Activated gamma-delta T cell treated with Interleukin-2 at 50 U/mL for 16 hours (primary cell): Measurements from ENCODE around the gene OR9Q1.

ENCODE experiments used
- DNase-seq: peaks from one replicate; pipeline ENCODE4 v3.0.0-alpha.2; 2020

OR9Q1 gene

DNA sequence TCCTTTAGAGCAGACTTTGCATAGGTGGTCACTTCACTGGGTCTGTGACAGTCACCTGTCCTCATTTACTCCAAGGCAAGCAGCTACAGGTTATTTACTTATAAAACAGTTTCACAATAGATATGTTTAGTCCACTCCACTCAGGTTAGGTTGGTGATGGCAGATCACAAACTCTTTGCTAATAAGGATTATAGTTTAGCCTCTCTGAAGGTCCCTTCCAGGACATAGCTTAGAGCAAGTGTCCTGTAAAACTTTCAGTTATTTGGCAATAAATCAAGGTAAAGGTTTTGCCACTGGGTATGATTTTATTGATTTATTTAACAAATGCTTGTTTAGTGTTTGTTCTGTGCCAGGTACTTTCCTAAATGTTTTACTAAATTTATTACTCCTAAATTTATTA lies 15.9 kb downstream of the OR9Q1 start:
- DNase-seq: no peak

DNA sequence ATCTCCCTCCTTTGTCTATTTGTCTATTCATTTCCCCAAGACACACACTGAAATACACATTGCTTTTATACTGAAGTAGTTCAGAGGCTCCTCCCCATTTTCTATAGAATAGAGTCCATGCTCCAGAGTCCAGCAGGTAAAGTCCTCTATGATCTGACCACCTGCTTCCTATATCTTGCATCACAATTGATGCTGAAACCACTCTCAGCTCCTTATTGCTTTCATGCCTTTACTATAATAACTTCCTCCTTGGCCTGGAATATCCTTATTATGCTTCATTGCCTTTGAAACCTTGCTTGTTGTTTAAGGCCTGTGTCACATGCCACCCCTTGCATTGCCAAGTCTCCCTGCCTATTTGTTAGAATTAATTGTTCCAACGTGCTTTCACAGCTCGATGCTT lies 19.7 kb downstream of the OR9Q1 start:
- no peak for DNase-seq

DNA sequence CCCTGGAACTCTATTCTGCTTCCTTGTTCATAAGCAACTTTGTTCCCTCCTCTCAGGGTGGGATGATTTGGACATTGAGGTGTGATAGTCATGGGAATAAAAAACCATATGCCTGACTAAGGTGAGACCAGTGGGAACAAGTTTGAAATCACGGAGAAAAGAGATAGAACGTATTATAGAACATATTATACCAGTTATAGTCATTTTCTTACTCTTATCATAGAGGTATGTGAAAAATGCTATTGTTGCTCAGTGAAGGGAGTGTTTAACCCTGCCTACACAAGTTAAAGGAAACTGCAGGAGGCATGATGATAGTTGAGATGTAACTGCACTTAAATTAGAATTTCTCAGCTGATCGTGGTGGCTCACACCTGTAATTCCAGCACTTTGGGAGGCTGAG lies 22.6 kb downstream of the OR9Q1 start:
- DNase-seq: no peak

DNA sequence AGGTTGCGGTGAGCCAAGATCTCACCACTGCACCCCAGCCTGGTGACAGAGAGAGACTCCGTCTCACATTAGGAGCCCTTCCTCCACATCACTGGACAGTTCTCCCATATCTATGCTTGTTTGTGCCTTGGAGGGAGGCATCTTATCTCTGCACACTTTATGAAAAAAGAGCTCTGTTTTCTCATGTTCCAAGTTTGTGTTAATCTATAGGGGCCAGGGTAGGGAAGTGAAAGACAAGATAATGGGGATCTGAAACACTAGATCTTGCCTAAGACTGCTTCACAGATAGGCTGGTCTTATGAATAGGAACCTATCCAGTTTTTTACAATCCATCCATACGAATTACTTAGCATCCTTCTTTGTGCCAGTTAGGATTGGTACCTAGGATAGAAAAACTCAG lies 24.1 kb downstream of the OR9Q1 start:
- DNase-seq: no peak

DNA sequence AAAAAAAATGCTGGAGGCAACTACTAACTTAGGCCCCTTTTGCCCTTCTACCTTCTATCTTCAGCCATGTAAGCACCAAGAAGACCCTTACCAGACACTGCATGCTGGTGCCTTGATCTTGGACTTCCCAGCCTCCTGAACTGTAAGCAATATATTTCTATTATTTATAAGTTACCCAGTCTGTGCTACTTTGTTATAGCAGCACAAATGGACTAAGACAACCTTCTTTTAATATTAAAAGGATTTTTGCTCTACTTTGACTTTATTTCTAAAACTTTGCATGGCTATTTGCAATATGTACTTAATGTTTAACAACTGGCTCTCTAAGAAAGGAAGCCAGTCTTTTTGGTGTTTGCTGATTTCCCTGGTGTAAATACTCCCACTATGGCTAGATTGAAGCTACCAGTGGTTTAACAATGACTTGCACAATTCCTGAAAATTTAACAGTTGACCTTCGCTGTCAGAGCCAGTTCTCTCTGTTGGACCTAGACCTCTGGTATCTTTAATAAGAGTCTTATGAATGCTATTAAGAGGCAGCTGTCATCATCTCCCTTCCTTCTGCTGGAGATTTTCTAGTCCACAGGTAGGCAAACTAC lies 32.2 kb downstream of the OR9Q1 start:
- no peak for DNase-seq

DNA sequence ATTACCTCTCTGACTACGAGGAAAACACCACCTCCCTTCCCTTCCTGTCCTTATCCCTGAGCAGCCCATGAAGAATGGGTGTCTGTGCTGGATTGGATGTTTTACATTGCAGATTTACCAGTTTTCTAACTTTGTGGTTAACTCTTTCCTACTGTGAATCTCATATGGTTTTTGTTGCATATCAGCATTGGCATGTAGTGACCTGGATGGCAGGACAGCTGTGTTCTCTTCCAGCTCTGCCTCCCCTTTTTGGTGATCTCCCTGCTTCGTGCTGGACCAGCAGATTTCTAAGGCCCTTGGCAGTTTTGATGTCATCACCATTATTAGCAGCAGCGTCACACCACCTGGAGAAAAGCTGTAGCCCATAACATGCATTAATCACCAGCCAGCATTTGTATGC lies 33.8 kb downstream of the OR9Q1 start:
- no peak for DNase-seq

DNA sequence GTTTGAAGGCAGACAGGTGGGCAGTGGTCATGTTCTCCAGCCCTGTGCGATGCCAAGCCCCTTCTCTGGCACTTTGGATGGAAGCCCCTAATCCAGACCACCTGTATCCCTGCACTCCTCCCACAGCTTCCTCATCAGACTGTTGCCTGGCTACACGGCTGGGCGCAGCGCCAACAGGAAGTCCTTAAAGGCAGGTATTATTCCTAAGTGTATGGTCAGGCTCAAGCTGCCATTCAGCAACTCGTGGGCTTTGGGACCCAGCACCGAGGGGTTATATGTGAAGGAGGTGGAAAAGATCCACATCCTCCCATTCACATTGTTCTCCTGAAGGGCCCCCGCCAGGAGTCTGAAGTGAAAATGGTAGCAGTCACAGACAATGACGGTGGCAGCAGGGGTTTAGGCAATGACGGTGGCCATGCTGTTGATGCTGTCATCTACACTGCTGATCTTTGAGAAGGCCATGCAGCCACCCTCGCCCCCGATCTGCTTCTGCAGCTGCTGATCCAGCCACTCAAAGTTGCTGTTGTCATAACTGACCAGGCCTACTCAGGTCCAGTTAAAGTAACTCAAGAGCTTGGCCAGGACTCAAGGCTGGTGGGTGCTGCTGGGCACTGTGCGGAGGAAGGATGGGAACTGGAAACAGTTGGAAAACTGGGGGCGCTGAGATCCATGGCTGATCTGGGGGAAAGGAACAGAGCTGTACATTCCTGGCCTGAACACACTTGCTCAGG lies 34.8 kb downstream of the OR9Q1 start:
- DNase-seq: no peak

DNA sequence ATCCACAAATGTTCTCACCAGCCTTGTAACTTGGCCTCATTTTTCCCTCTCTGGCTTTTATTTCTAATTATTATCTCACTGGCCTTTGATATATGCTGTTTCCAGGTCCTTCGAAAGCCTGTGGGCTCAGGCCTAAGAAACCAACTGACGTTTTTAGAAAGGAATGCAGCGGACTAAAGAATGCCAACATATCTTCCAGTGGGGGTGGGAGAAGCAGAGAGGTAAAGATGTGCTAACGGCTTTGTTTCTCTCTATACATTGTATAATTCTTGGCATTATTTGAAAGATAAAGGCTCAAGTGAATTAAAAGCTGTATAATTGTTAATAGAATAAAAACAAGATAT lies 35.3 kb downstream of the OR9Q1 start:
- DNase-seq: no peak

DNA sequence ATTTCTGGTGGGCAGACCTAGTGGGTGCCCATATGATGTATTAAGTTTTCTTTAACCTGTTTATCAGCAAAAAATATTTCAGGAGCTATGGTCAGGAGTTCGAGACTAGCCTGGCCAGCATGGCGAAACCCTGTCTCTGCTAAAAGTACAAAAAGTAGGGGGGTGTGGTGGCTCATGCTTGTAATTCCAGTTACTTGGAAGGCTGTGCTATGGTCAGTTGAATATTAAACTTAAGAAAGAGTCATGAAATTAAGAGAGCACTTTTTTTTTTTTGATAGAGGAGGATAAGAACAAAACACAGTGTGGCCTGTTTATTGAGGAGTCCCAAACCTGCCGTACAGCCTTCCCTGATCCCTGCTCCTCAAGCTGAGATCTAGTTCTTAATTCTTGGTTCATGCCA lies 36.9 kb downstream of the OR9Q1 start:
- no peak for DNase-seq

DNA sequence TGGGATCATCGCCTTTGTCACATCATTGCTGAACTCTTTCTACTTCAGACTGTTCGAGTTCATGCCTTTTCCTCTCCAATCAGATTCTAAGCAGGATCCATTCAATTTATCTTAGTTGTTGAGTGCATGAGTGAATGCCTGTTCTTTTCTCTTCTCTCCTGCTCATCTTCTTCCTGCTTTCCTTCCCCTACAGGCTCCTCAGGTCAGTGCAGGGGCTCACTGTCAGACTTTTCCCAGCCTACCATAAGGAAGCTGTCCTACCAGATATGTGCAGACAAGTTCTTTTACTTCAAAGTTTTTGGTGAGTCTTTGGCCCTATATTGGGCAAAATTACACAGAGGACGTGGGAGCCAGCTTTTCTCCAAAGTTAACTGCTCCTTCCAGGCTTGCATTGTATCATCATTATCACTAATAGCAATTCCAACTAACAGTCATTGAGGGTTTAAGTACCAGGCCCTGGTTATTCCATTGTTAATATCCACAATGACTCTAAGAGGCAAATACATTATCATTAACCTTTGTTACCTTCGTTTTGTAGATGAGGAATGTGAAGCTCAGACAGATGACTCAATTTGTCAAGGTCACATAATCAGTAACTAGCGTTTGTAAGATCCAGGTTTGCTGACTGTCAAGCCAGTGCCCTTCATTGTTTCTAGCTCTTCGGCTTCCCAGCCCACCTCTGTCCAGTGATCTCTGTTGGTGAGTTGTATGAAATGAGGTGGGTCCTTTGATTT lies 37.4 kb downstream of the OR9Q1 start:
- DNase-seq: no peak

DNA sequence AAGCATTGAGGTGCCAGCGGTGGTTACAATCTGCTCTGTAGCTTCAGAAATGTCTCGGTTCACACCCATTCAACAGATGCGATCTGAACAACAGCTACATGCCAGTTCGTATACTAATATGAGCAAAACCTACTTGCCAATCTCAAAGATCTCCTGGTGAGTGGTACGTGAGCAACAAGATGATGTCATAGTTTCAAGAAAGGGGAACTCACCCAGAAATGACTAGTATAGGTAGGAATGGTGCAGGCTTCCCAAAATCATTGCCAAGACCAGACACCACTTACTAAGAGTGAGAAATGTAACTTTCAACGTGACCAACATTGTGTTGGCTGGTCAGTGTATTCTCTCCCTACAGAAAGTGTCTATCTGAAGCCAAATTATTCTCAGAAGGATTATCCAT lies 38.1 kb downstream of the OR9Q1 start:
- no peak for DNase-seq

DNA sequence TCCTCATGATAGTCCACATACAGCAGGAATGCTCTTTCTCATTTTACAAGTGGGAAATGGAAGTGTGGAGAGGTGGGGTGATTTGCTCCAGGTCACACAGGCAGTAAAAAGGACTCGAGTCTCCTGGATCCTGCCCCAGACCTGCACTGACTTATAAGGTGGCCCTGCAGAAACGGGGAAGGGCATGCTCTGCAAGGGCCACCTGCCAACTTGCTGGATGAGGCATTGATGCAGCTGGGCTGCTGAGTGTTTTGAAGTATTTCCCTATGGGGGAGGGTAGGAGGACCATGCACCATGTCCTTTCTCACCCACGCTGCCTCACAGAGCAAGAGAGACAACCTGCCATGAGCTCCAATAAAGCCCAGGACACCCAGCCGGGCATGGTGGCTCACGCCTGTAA lies 44.0 kb downstream of the OR9Q1 start:
- DNase-seq: no peak

DNA sequence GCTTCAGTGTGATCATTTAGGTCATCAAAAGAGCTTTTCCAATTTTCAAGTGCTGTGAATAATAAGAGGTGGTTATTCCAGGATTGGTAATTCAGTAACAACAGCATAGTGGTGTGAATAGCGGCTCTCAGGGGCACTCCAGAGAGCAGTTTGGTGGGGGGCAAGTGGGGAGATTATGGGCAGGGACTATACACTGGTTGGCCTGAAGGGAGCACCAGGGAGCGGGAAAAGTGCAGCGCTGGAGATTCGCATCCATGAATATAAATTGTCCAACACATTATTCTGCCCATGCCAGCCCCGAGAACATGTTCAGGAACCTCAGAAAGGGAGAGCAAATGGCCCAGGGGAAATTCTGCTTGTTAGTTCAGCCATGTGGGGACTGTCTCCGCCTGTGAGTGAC lies 45.0 kb downstream of the OR9Q1 start:
- DNase-seq: no peak

DNA sequence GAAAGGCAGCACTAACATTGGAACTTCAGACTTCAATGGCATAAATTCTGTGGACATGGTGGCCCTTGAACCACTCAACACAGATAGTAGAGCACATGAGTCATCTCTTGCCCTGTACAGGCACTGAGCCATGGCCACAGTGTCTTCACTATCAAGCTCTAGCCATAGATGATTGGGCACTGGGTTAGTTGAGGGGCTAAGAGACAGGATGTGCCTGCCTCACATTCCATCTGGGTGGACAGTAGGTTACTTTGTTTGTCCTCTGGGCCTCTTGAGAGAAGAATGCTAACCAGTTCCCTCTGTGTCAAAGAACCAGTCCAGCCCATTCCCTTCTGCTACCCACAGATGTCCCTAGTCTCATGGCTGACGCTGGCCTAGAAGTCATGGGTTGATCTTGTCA lies 46.9 kb downstream of the OR9Q1 start:
- DNase-seq: no peak

DNA sequence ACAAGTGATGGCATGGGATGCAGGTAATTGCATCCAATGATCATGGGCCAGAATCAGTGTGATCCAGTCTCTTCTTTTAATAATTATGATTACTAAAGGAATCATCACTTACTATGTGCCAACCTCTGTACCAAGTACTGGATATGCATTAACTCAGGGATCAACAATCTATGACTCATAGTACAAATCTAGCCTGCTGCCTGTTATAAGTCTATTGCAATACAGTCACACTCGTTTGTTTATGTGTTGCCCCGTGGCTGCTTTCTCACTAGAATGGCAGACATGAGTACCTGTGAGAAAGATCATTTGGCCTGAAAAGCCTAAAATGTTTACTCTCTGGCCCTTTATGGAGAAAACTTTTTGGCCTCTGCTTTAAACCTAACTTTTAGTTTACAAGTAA lies 52.1 kb downstream of the OR9Q1 start:
- no peak for DNase-seq

DNA sequence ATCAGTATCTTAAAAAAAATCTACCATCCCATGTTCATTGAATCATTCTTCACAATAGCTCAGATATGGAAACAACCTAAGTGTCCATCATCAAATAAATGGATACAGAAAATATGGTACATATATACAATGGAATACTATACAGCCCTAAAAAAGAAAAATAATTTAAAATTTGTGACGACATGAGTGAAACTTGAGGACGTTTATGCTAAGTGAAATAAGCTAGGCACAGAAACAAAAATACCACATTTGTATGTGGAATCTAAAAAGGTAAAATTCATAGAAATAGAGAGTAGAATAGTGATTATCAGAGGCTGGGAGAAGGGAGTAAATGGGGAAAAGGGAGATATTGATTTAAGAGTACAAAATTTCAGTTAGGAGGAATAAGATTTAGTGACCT lies 62.8 kb downstream of the OR9Q1 start:
- no peak for DNase-seq

DNA sequence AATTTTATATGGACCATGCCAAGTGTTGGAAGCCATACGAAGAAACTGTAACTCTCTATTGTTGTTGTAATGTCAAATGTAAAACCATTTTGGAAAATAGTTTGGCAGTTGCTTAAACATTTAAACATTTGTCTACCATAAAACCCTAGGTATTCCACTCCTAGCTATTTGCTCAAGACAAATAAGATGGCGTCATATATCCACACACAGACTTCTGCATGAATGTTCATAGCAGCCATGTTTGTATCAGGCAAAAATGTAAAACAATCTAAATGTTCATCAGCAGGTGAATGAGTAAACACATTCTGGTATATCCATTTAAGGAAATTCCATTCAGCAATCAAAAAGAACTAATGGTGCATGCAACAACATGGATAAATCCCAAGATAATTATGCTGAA lies 73.8 kb downstream of the OR9Q1 start:
- DNase-seq: no peak

DNA sequence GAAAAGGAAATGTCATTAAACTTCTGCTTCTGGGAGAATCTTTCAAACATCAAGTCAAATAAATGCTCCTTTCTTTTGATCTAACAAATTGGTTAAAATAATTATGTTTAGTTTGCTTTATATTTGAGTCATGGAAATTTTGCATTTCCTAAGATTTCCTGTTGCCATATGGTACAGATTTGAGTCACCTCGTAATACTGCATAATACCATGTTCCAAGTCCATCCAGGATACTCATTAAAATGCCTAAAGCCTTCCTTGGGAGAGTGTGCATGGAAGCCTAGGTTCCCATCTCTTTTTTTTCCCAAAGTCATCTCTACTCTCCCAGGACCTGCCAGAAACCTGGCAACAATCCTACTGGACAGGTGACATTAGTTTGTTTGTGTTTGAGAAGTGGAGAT lies 97.4 kb downstream of the OR9Q1 start:
- DNase-seq: no peak

DNA sequence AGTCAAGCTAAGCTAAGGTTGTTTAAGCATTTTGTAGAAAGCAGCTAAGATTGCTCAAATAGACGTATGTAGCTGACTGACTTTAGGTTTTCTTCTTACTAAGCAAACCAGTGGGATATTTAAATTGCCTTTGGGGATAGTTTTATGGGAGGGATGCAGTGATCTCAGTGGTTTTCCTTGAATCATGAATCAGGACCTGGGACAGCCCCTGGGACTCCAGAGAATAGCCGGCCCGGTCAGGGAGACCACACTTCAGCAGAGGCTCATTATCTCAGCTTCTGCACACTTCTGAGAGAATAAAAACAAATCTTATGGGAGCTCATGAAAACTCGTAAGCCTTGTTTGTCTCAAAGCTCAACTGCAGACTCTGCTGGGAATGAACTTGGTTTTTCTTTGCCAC lies 101.8 kb downstream of the OR9Q1 start, which contains the start of gene OR9I1:
Gene OR9I1 (minus strand): TSS at position 62 of the 400 bp plus-strand sequence. CDS start 6,086 bp downstream, outside the sequence.
- DNase-seq: no peak

DNA sequence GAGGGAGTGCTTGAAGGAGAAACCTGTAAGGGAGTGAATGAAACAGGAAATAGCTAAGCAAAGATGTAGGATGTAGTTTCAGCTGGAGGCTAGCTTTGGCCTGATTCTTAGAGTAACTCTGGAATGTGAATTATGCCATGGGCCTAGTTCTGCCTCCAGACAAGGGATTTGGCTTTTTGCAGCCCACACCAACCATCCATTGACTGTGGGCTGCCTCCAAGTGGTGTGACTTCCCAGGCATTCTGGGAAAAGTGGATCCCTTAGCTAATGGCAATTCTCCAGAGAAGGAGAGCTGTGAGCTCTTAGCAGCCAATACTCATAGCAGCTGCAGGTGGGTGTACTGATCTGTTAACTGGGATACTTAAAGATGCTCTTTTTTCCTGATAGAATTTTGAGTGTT lies 103.7 kb downstream of the OR9Q1 start:
- no peak for DNase-seq

DNA sequence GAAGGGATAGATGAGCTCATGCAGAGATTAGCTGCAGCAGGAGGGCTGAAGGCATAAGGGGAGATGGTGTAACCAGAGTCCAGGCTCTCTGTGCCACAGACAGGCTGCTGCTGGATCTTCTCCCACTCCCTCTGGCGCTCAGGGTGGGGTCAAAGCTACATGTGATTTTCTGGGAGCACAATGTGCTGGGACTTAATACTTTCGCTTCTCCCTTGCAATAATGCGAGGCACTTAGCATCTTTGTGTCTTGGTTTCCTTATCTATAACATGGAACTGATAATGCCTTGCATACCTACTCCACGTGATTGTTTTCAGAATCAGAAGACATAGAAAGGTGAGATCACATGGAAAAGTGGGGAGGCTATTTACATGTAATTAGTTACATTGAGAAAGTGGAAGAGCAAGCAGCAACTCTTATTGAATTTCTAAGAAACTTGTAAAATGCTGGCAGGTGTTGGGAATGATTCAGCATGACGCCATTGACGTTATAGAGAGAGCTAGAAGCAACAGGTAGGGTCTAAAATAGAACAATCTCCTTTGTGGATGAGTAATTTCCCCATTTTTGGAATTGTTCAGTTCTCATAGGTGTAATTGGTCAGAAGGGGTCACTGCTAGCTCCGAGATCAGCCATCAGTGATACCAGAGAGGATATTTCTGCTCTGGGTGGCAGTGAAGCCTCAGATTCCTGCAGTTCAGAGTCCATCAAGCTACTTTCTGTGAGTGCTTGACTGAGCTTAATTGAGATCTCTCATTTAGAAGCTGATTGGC lies 109.8 kb downstream of the OR9Q1 start:
- no peak for DNase-seq

DNA sequence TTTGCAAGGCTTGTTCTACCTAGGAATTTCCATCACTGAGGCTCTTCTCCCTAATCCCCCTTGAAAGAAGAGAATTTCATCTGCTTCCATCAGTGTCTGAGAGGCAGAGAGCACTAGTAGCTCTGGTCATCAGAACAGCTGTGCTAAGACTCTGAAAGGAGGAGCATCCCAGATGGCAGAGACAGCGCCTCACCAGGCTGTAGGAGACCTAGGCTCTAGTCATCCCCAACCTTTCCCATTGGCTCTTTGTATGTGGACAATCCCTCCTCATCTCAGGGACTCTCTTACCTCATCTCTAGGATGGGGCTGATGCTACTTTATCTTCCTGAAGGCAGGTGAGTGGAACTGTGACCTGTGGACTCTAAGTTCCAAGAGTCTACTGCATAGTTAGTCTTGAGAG lies 110.5 kb downstream of the OR9Q1 start:
- no peak for DNase-seq

DNA sequence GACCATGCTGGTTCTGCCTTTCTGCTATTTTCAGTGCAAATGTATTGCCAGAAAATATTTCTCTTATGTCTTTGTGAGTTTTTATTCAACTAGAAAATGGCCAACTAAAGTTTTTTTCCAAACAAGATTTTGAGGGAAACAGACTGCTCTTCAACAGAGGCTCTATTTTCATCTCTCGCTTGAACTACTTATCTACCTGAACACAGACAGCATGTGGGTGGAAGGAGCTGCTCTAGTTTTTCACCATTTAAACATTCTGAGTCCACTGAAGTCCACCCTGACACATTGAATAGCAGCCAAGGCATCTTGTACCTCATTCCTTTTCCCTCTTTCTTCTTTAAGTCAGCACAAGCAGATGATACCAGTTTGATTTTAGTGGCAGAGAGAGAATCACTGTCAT lies 111.5 kb downstream of the OR9Q1 start:
- DNase-seq: no peak

DNA sequence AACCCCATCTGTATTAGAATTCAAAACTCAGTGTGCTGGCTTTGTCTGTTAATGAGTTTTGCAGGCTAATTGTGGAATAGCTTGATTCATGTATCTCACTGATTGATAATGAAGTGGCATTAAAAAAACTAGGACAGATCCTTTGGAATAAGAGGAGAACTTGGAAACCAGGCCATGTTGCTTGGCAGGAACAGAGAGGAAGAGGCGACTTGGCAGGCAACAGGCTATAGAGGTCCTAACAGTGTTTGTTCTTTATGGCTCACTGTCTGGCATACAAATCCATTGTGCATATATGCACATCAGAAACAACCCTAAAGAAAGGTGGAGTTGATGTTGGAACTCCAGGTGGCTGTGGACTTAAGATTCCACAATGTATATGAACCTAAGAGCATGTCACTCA lies 119.1 kb downstream of the OR9Q1 start:
- no peak for DNase-seq
